GM12878 (cell line): ENCODE results near the gene C19orf81.

ENCODE experiments used
- ATF3 ChIP-seq: IDR thresholded peaks from 2 replicates; pipeline ENCODE4 v1.6.1; 2011; ENCODE audit warnings: low read depth, mild to moderate bottlenecking, low read length, moderate library complexity, borderline replicate concordance; ENCODE audit errors: extremely low read depth
- BCL3 ChIP-seq: IDR thresholded peaks from 2 replicates; pipeline ENCODE4 v1.6.1; 2011; ENCODE audit warnings: borderline replicate concordance, low read depth, mild to moderate bottlenecking, moderate library complexity, low read length; ENCODE audit not compliant: insufficient read depth, poor library complexity, severe bottlenecking
- CEBPZ ChIP-seq: fragments of 150-350 bp; IDR thresholded peaks from 2 replicates; pipeline ENCODE4 v1.6.1; 2016; ENCODE audit warnings: low read depth, low read length
- CHD2 ChIP-seq: IDR thresholded peaks from 2 replicates; pipeline ENCODE4 v1.6.1; 2011; ENCODE audit warnings: low read depth, low read length, improper control_type of control experiment, borderline replicate concordance
- CTCF ChIP-seq, 3 experiments: IDR thresholded peaks in 2 of 3; conservative IDR thresholded peaks in 1 of 3; 2 replicates each; pipeline ENCODE4 v1.5.1; 2011; ENCODE audit warnings: low read depth in 3 of 3, low read length in 3 of 3, mild to moderate bottlenecking in 3 of 3, control low read depth in 2 of 3, moderate library complexity in 2 of 3, inconsistent platforms in 1 of 3, mixed read lengths in 1 of 3; ENCODE audit not compliant: control insufficient read depth in 2 of 3, insufficient read depth in 1 of 3; ENCODE audit errors: extremely low read depth in 1 of 3
- E2F8 ChIP-seq: fragments of 450-650 bp; IDR thresholded peaks from 2 replicates; pipeline ENCODE4 v1.6.1; 2018; ENCODE audit warnings: mild to moderate bottlenecking, low read depth, moderate library complexity; ENCODE audit not compliant: partially characterized antibody
- GABPA ChIP-seq: IDR thresholded peaks from 2 replicates; pipeline ENCODE4 v1.6.1; 2014; ENCODE audit warnings: antibody characterized with exemption, low read depth, mild to moderate bottlenecking, inconsistent platforms
- NR2C2 ChIP-seq: IDR thresholded peaks from 2 replicates; pipeline ENCODE4 v1.6.1; 2011; ENCODE audit warnings: borderline replicate concordance, low read depth; ENCODE audit not compliant: control insufficient read depth, insufficient read length
- PBX3 ChIP-seq: IDR thresholded peaks from 2 replicates; pipeline ENCODE4 v1.6.1; 2011; ENCODE audit warnings: mild to moderate bottlenecking, low read depth, low read length, moderate library complexity; ENCODE audit not compliant: insufficient replicate concordance
- POLR2A ChIP-seq: IDR thresholded peaks from 2 replicates; pipeline ENCODE4 v1.6.1; 2011; ENCODE audit warnings: low read depth, mild to moderate bottlenecking, low read length
- POLR2AphosphoS2 ChIP-seq: IDR thresholded peaks from 2 replicates; pipeline ENCODE4 v1.6.1; 2011; ENCODE audit warnings: low read depth, mild to moderate bottlenecking, low read length, improper control_type of control experiment, moderate library complexity
- POLR2AphosphoS5 ChIP-seq: IDR thresholded peaks from 2 replicates; pipeline ENCODE4 v1.6.1; 2011; ENCODE audit warnings: mild to moderate bottlenecking, low read length, inconsistent platforms
- TCF7 ChIP-seq: IDR thresholded peaks from 2 replicates; pipeline ENCODE4 v1.6.1; 2014; ENCODE audit warnings: antibody characterized with exemption, borderline replicate concordance
- YY1 ChIP-seq: IDR thresholded peaks from 2 replicates; pipeline ENCODE4 v1.6.1; 2011; ENCODE audit warnings: low read depth, mild to moderate bottlenecking, low read length

- no peak for TF ChIP-seq NR2C2
- TF ChIP-seq POLR2AphosphoS2 = no peak
- TF ChIP-seq CEBPZ = no peak
- TF ChIP-seq E2F8 = no peak
- no peak for TF ChIP-seq POLR2A
- no peak for TF ChIP-seq BCL3
- no peak for TF ChIP-seq CTCF (IDR thresholded peaks at IDR 0.05 in 2 of 3, conservative IDR thresholded peaks at IDR 0.05 in 1 of 3; ENCODE audit: control insufficient read depth in 2 of 3, extremely low read depth in 1 of 3, insufficient read depth in 1 of 3, low read depth in 3 of 3, low read length in 3 of 3)
- TF ChIP-seq TCF7 = no peak
- TF ChIP-seq CHD2 = no peak
- no peak for TF ChIP-seq ATF3
- no peak for TF ChIP-seq POLR2AphosphoS5
- TF ChIP-seq GABPA = no peak
- TF ChIP-seq PBX3 = no peak
- TF ChIP-seq YY1 = no peak
Observed at GRCh38 chr19:50607388-50607787, 41.9 kb upstream of the C19orf81 start.
